Right lobe of liver (tissue), 4 donors: Measurements from ENCODE around the gene CDH3.

Source experiments
- CTCF ChIP-seq, 4 donors: fragments of 200-600 bp in 3 of 4; fragments of 450-650 bp in 1 of 4; IDR thresholded peaks; one replicate each; pipeline versions ENCODE4 v1.5.1 to v1.8.0; 2016 to 2022; ENCODE audit warnings: antibody characterized with exemption in 4 of 4, mild to moderate bottlenecking in 2 of 4
- POLR2A ChIP-seq: fragments of 450-650 bp; IDR thresholded peaks from one replicate; pipeline ENCODE4 v1.6.1; 2017; ENCODE audit warnings: antibody characterized with exemption, mild to moderate bottlenecking
- donor health status: DM: no; HTN: no; CAD: no.
- donor health status: DM: no; HTN: no; CAD: no.
- donor health status: DM: no; HTN: yes; CAD: no.

GRCh38 chr16:68652659-68653058 lies 7.5 kb downstream of the CDH3 start:
- TF ChIP-seq POLR2A: no peak
- TF ChIP-seq CTCF (IDR thresholded peaks at IDR 0.05): no peak
